ENCODE results near the gene C1orf116.

C1orf116 gene

GRCh38 chr1:206985162-206985749 is 47.3 kb downstream of the C1orf116 start:
- DNase-seq = no peak

GRCh38 chr1:206982216-206982615 is 50.3 kb downstream of the C1orf116 start:
- DNase-seq = peak; percentile 44

- no peak for DNase-seq
Measured at GRCh38 chr1:206979379-206980043, 53.0 kb downstream of the C1orf116 start.

GRCh38 chr1:206978259-206978658 is 54.3 kb downstream of the C1orf116 start:
- no peak for DNase-seq

GRCh38 chr1:206975306-206975705 is 57.2 kb downstream of the C1orf116 start:
- DNase-seq = peak; percentile 22

- no peak for DNase-seq
Measured at GRCh38 chr1:206974140-206974539, 58.4 kb downstream of the C1orf116 start.

- DNase-seq = no peak
Measured at GRCh38 chr1:206972728-206973127, 59.8 kb downstream of the C1orf116 start.

- no peak for DNase-seq
Measured at GRCh38 chr1:206971029-206971655, 61.4 kb downstream of the C1orf116 start.

- DNase-seq = no peak
Measured at GRCh38 chr1:206970446-206970845, 62.1 kb downstream of the C1orf116 start, which contains the start of gene FCAMR. FCAMR (minus strand) TSS chr1:206970460; CDS start chr1:206970125, 335 bp downstream.

- DNase-seq = no peak
Measured at GRCh38 chr1:206969090-206969489, 63.5 kb downstream of the C1orf116 start.

Measured in NCI-H1694 treated with DMSO at 0.1 percent for 48 hours (cell line).